HT-29 (cell line): Measurements from ENCODE around the gene ARHGAP9. TPM values are rescaled to one million over a fixed set of nuclear protein-coding genes. Genes with fewer than 3 reads are reported as not detected.

Experiments used
- DNase-seq: peaks from one replicate; pipeline ENCODE4 v3.0.0-alpha.2; 2015; ENCODE audit warnings: low spot score
- total RNA-seq: library from RNA; depleted of rRNA; stranded (reverse); fragments of >200 nt; shearing (Covaris generic); gene quantifications from 2 replicates; pipeline ENCODE4 v1.2.3, GENCODE V29; 2014

Gene ARHGAP9
- total RNA-seq, 1 experiment from 2014 or later = 1.5 TPM

- DNase-seq = no peak
Measured at GRCh38 chr12:57473886-57474285, 5.8 kb downstream of the ARHGAP9 start.

- peak; percentile 22 for DNase-seq
Measured at GRCh38 chr12:57473392-57473791, 6.3 kb downstream of the ARHGAP9 start.

- DNase-seq = no peak
Measured at GRCh38 chr12:57472391-57472790, 7.3 kb downstream of the ARHGAP9 start.

- DNase-seq = no peak
Measured at GRCh38 chr12:57471661-57472060, 8.0 kb downstream of the ARHGAP9 start.

GRCh38 chr12:57470970-57471656 lies 8.6 kb downstream of the ARHGAP9 start:
- DNase-seq = no peak

GRCh38 chr12:57470286-57470969 lies 9.2 kb downstream of the ARHGAP9 start:
- DNase-seq = no peak

- DNase-seq = no peak
Measured at GRCh38 chr12:57469296-57470164, 10.1 kb downstream of the ARHGAP9 start.

GRCh38 chr12:57467915-57468314 lies 11.8 kb downstream of the ARHGAP9 start:
- DNase-seq = no peak

- no peak for DNase-seq
Measured at GRCh38 chr12:57467212-57467874, 12.3 kb downstream of the ARHGAP9 start.

GRCh38 chr12:57465747-57466505 lies 13.7 kb downstream of the ARHGAP9 start:
- DNase-seq = no peak

GRCh38 chr12:57465030-57465746 lies 14.5 kb downstream of the ARHGAP9 start:
- no peak for DNase-seq

- no peak for DNase-seq
Measured at GRCh38 chr12:57464569-57464968, 15.1 kb downstream of the ARHGAP9 start.

GRCh38 chr12:57462912-57463253 lies 16.8 kb downstream of the ARHGAP9 start:
- DNase-seq = no peak

GRCh38 chr12:57462251-57462911 lies 17.3 kb downstream of the ARHGAP9 start:
- peak; percentile 96 for DNase-seq

- DNase-seq = no peak
Measured at GRCh38 chr12:57461917-57462250, 17.8 kb downstream of the ARHGAP9 start.

GRCh38 chr12:57461276-57461916 lies 18.3 kb downstream of the ARHGAP9 start:
- peak; percentile 45 for DNase-seq

GRCh38 chr12:57460841-57461275 lies 18.8 kb downstream of the ARHGAP9 start:
- DNase-seq = no peak

GRCh38 chr12:57460468-57460784 lies 19.2 kb downstream of the ARHGAP9 start:
- peak; percentile 36 for DNase-seq

- peak; percentile 24 for DNase-seq
Measured at GRCh38 chr12:57459750-57460467, 19.8 kb downstream of the ARHGAP9 start, which contains the start of gene GLI1. Gene GLI1, plus strand, starts transcription at chr12:57459785. Its CDS starts 3,907 bp downstream, at chr12:57463692.
